Right atrium auricular region (tissue), 2 donors: Measurements from ENCODE around the gene LRRFIP1. TPM values are rescaled to one million over a fixed set of nuclear protein-coding genes. Genes with fewer than 3 reads are reported as not detected.
A peak's percentile ranks its signal among the peaks of the same experiment; 100 is the strongest.

Experiments used
- DNase-seq: peaks from one replicate; pipeline ENCODE4 v3.0.0-alpha.2; 2019; ENCODE audit warnings: low spot score
- H3K27ac ChIP-seq, 2 donors: fragments of 200-600 bp; sonication (generic); 1 replicate in 1 of 2; 2 replicates in 1 of 2; pipeline ENCODE4 v1.5.1; 2016 to 2019
- H3K27me3 ChIP-seq, 2 donors: fragments of 200-600 bp; sonication (generic); one replicate each; pipeline versions ENCODE4 v1.5.1 to v1.6.0; 2017 to 2019
- H3K36me3 ChIP-seq: fragments of 200-600 bp; sonication (generic); one replicate; pipeline ENCODE4 v1.5.1; 2016
- H3K4me1 ChIP-seq, 2 donors: fragments of 200-600 bp; sonication (generic); one replicate each; pipeline versions ENCODE4 v1.5.1 to v1.6.0; 2017 to 2019
- H3K4me3 ChIP-seq, 2 donors: fragments of 200-600 bp; sonication (generic); 1 replicate in 1 of 2; 2 replicates in 1 of 2; pipeline ENCODE4 v1.5.1; 2017 to 2019; ENCODE audit warnings: mild to moderate bottlenecking in 1 of 2, moderate library complexity in 1 of 2
- H3K9me3 ChIP-seq, 2 donors: fragments of 200-600 bp; sonication (generic); one replicate each; pipeline ENCODE4 v1.5.1; 2019
- total RNA-seq, 2 donors: library from RNA; depleted of rRNA; stranded (reverse); fragments of >200 nt; gene quantifications; one replicate each; pipeline ENCODE4 v1.1.0, GENCODE V29; 2016
- TF ChIP-seq, protein P1 (sequence below), 2 donors: fragments of 200-600 bp; sonication (generic); IDR thresholded peaks; one replicate each; pipeline ENCODE4 v1.5.1; 2019; ENCODE audit warnings: antibody characterized with exemption in 2 of 2

Gene LRRFIP1
- total RNA-seq, 2 donors from 2014 or later, result 71.2 to 88.5 TPM

DNA sequence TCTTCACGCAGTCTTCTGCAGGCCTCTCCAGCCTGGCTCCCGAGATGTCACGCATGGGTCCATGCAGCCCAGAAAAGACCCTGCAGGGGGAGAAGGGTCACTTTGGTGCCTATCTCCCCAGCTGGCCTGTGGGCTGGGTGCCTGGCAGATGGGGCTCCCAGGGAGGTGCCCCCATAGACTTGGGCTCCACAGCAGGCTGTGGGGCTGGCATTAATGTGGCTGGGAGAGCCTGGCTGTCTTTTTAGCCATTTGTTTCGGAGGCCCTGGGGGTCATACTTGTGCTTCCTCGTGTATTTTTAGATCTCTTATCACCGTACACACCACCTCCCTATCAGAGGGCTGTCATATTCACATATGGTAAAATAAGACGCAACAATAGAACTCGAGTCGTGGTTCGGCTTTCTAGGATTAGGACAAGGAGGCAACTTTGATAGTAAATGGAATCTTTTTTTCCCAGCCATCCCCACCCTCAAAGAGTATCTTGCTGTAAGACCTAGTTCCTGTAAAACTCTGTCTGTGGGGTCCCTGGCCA lies 74.5 kb downstream of the LRRFIP1 start:
- no peak for DNase-seq
- Histone ChIP-seq H3K27me3 (no peaks in the 10 kb centered on the region), H3K9me3 (no peaks in the 10 kb centered on the region), H3K4me3 (no peak overlapping the region), H3K36me3 (no peaks in the 10 kb centered on the region), H3K27ac (peak overlapping the region; percentile 80 to 84), H3K4me1 (peaks cover 4 to 97% of the 10 kb centered on the region in 2 donors)
- TF ChIP-seq, protein P1, sequence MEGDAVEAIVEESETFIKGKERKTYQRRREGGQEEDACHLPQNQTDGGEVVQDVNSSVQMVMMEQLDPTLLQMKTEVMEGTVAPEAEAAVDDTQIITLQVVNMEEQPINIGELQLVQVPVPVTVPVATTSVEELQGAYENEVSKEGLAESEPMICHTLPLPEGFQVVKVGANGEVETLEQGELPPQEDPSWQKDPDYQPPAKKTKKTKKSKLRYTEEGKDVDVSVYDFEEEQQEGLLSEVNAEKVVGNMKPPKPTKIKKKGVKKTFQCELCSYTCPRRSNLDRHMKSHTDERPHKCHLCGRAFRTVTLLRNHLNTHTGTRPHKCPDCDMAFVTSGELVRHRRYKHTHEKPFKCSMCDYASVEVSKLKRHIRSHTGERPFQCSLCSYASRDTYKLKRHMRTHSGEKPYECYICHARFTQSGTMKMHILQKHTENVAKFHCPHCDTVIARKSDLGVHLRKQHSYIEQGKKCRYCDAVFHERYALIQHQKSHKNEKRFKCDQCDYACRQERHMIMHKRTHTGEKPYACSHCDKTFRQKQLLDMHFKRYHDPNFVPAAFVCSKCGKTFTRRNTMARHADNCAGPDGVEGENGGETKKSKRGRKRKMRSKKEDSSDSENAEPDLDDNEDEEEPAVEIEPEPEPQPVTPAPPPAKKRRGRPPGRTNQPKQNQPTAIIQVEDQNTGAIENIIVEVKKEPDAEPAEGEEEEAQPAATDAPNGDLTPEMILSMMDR (IDR thresholded peaks at IDR 0.05), result no peak

DNA sequence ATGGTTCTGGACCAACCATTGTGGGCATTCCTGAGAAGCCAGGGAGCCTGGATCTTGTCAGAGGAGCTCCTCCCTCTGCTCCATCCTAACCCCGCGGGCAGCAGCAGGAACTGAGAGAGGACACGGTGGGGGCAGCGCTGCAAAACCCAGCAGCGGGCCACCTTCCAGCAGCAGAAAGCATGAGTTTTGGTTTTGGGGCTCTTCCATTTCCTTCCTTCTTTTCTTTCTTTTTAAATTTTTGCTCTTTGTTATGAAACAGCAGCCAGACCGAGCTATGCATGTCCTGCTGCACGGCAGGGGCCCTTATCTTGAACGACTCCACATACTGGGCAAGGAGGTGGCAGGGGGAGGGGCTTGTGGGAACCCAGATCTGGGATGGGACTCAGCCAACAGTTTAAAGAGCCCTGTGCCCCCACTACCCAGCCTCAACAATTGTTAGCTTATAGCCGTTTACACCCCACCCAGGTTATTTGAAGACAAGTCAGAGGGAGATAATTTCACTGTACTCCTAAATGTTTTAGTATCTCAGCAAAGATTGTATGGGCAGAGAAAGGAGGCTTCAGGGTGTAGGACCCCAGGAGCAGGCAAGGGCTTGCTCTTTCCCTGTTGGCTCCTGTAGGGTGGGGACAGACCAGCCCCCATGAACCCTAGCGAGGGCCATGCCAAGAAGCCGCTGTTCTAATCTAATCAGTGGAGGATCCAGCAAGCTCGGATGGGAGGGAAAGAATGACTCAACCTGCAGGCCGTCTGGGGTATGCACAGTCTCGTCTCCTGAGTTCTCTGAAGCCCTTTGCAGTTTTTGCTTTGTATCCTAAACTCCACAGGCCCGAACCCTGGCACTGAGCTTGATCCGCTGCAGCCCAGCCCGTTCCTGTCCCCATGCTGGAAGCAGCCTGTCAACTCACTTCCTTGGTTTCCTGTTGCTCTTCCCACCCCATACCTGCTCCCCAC lies 75.3 kb downstream of the LRRFIP1 start:
- TF ChIP-seq, protein P1 (IDR thresholded peaks at IDR 0.05), result no peak
- DNase-seq, result no peak
- Histone ChIP-seq H3K9me3 (no peaks in the 10 kb centered on the region), H3K36me3 (no peaks in the 10 kb centered on the region), H3K27ac (peak overlapping the region; percentile 80 to 84), H3K4me1 (peaks cover 4 to 97% of the 10 kb centered on the region in 2 donors), H3K27me3 (no peaks in the 10 kb centered on the region), H3K4me3 (peak overlapping the region in 1 of 2 donors; percentile 26)

DNA sequence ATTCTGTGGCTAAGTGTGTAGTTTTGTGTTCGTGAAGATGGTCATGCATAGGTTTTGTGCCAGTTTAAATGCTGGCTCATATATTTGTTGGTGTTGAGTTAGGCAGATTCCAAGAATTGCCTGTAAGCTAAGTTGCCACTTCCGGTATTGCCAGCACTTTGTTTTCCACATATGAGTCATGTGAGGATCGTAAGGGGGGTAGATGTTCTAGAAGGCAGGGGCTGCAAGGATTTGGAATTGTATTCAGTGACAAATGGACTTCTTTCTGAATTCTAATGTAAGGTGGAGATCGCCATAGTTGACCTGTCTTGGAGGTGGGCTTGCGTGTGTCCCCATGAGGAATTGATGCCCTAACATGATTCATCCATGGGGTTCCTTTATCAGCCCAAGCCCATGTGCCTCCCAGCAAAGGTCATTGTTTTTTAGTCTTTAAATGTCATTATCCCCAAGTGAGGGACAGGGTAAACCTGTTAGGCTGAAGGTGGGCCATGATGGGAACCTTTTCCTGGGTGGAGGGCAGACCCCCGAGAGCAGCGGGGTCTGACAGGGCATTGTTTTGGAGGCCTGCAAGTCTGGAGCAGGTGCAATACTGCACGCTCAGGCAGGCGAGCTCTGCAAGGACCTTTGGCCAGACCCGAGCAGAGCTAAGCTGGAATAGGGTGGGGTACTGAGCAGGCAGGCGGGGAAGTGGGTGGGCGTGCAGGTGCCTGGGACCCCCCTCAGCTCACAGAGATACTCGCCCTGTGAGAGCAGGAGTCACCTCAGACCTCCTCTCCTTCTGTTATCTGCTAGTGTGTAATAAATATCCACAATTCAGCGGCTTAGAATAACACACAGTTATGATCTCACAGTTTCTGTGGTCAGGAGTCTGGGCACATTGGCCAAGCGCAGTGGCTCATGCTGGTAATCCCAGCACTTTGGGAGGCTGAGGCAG lies 77.4 kb downstream of the LRRFIP1 start:
- TF ChIP-seq, protein P1 (IDR thresholded peaks at IDR 0.05), result no peak
- peaks cover 4 to 95% of the 10 kb centered on the region in 2 donors for H3K4me1 ChIP-seq
- H3K27ac ChIP-seq, result peak overlapping the region; percentile 80 to 84
- H3K9me3 ChIP-seq, result no peaks in the 10 kb centered on the region
- H3K36me3 ChIP-seq, result peaks cover 18% of the 10 kb centered on the region
- H3K4me3 ChIP-seq, result no peak overlapping the region
- no peak for DNase-seq
- H3K27me3 ChIP-seq, result no peaks in the 10 kb centered on the region

DNA sequence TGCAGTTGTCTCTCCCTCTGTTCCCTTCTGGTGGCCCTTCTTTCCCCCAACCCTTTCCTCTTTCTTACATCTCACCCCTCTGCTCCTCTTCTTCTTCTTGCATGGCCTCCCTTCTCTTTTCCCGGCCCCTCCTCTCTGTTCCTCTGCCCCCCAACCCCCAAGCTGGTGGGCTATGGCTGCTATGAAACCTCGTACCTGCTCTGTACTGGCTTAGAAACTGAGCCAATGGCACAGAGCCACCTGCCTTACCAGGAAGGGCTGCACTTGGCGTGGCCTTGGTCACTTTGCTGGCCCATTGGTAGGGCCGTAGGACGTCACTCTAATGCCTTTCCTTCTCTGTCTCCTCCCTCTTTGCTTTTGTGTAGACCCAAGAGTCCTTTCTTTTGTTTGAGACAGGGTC lies 78.9 kb downstream of the LRRFIP1 start:
- H3K27ac ChIP-seq, result peak overlapping the region; percentile 62 to 69
- TF ChIP-seq, protein P1 (IDR thresholded peaks at IDR 0.05), result no peak
- no peak overlapping the region for H3K4me3 ChIP-seq
- H3K27me3 ChIP-seq, result no peaks in the 10 kb centered on the region
- peaks cover 31% of the 10 kb centered on the region for H3K36me3 ChIP-seq
- H3K9me3 ChIP-seq, result no peaks in the 10 kb centered on the region
- DNase-seq, result no peak
- H3K4me1 ChIP-seq, result peaks cover 4 to 81% of the 10 kb centered on the region in 2 donors

DNA sequence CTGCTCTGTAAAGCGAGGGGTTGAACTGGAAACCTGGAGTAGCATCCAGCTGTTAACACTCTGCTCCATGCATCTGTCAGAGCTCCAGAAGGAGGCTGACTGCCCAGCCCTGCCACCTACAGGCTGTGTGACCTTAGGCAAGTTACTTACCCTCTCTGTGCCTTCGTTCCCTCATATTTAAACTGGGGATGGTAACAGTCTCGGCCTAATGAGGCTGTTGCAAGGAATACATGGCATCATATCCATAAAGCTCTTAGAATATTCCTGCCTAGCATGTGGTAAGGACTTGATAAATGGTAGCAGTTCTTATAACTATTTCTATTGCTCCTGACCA lies 80.6 kb downstream of the LRRFIP1 start:
- Histone ChIP-seq H3K27me3 (no peaks in the 10 kb centered on the region), H3K36me3 (peaks cover 36% of the 10 kb centered on the region), H3K4me3 (no peak overlapping the region), H3K4me1 (peaks cover 0 to 80% of the 10 kb centered on the region in 2 donors), H3K27ac (peak overlapping the region; percentile 62 to 69), H3K9me3 (no peaks in the 10 kb centered on the region)
- TF ChIP-seq, protein P1 (IDR thresholded peaks at IDR 0.05), result no peak
- no peak for DNase-seq
